ENCODE measurements around the gene HOXB13.

Gene HOXB13

GRCh38 chr17:48701864-48702532 is 26.6 kb downstream of the HOXB13 start:
- no peak for DNase-seq

DNA sequence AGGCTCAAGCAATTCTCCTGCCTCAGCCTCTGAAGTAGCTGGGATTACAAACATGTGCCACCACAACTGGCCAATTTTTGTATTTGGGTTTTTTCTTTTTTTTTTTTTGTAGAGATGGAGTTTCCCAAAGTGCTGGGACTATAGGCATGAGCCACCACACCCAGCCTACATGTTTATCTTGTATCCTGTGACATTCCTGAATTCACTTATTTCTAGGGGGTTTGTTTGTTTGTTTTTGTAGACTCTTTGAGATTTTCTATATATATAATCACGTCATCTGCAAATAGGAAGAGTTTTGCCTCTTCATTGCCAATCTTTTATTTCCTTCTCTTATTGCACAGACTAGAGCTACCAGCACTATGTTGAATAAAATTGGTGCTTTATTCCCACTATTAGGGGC is 35.4 kb downstream of the HOXB13 start:
- DNase-seq: no peak

DNA sequence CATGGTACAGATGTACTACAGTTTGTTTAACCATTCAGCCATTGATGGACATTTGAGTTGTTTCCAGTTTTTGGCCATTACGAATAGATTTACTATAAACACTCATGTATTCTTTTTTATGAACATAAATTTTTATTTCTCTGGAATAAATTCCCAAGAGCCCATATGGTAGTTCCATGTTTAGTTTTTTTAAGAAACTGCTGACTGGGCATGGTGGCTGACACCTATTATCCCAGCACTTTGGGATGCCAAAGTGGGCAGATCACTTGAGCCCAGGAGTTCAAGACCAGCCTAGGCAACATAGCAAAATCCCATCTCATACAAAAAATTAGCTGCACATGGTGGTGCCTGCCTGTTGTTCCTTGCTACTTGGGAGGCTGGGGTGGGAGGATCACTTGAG is 36.5 kb downstream of the HOXB13 start:
- no peak for DNase-seq

- no peak for DNase-seq
Measured at GRCh38 chr17:48690655-48691054, 37.9 kb downstream of the HOXB13 start.

DNA sequence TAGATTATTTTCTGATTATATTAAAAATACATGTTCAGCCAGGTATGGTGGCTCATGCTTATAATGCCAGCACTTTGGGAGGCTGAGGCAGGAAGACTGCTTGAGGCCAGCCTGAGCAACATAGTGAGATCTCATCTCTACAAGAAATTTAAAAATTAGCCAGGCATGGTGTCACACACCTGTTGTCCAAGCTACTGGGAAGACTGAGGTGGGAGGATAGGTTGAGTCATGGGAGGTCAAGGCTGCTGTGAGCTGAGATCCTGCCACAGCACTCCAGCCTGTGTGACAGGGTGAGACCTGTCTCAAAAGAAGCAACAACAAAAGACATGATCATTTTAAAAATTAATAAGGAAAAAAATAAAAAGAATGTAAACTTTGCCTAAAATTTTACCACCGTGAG is 46.9 kb downstream of the HOXB13 start:
- DNase-seq: no peak

DNA sequence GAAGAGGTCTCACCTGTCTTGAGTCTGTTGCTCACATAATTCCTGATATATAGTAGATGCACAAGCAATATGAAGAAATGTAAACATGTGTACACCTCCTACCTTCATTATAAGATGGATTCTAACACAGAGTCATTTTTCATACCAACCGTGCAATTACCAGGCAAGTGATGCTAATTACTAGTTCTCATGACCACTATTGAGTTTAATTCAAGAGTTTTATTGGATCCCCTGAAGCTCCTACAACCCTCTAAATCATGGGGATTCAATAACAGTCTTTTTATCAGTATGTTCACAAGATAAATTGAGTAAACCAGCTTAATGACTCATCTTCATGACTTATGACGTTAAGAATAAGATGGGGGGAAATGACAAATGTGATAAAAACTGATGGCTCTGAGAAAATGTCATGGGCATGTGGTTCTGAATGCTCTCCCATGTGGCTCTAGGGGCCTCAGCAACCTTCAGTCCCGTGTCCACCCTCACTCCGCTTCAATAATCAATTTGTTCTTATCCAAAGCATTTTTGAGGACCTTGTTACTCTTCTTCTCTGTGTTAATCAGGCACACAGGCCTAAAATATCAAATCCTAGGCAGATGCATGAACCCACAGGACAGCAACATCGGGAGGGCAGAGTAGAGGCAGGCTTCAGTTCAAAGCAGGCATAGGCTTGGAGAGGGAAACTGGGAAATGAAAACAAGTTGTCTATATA is 49.0 kb downstream of the HOXB13 start:
- DNase-seq: peak; percentile 26

DNA sequence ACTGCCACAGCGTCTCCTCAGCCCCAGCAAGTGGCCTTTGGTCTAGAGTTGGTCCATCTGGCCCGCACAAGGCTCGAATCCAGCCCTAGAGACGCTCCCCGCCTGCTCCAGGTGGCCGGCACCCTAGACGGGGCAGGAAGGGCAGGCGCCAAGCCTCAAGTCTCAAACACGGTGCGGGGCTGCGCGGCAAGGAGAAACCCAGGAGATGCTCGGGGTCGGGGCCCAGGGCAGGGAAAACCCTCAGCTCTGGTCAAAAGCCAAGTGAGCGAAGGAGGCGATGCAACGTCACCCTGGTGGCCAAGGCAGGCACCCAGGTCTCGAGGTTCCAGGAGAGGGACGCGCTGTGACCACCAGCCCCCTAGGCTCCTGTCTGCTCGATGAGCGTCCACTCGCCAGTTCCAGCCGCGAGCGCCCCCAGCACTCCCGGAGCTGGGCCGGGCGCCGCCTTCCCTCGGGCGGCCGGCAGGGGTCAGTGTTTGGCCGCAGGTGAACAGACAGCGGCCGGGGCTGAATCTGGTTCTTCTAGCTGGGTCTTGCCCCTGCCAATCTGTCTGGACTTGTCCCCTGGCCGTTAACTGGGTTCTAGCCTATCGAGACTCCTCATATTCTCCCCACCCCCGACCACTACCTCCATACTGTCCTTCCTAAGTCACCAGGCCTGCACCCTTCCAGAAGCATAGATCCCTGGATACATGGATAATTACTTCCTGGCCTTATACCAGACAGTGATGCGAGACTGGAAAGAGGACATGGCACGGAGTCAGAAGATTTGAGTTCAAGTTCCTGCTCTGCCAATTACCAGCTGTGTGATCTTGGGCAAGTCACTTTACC is 50.2 kb downstream of the HOXB13 start:
- peak; percentile 90 for DNase-seq

DNA sequence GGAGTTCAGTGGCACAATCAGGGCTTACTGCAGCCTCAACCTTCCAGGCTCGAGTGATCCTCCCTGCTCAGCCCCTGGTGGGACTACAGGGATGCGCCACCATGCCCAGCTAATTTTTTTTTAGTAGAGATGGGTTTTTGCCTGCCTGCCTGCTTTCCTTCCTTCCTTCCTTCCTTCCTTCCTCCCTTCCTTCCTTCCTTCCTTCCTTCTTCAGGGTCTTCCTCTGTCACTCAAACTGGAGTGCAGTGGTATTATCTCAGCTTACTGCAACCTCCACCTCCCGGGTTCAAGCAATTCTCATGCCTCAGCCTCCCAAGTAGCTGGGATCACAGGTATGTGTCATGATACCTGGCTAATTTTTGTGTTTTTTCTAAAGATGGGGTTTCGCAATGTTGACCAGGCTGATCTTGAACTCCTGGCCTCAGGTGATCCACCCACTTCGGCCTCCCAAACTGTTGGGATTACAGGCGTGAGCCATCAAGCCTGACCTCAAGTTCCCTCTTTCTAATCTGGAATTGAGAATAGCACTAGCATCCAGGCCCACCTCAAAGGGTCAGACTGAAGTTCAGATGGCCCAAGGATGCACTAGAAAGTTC is 51.5 kb downstream of the HOXB13 start:
- peak; percentile 40 for DNase-seq

Measured in activated CD8-positive, alpha-beta memory T cell treated with anti-CD3 and anti-CD28 coated beads for 24 hours (primary cell).